Ovary (tissue), 9 donors: ENCODE results near the gene OPCML. TPM values are rescaled to one million over a fixed set of nuclear protein-coding genes. Genes with fewer than 3 reads are reported as not detected.

Experiments
- DNase-seq, 5 donors: peaks; one replicate each; pipeline ENCODE4 v3.0.0-alpha.2; 2019 to 2020
- H3K27ac ChIP-seq, 2 donors: fragments of 200-600 bp; one replicate each; pipeline versions ENCODE4 v1.5.1 to v1.8.0; 2019 to 2022
- H3K27me3 ChIP-seq: fragments of 200-600 bp; one replicate; pipeline ENCODE4 v1.8.0; 2022
- H3K36me3 ChIP-seq: fragments of 200-600 bp; sonication (generic); one replicate; pipeline ENCODE4 v1.5.1; 2019
- H3K4me1 ChIP-seq: one replicate; pipeline ENCODE4 v1.8.1; 2013; ENCODE audit warnings: mild to moderate bottlenecking, moderate library complexity; ENCODE audit not compliant: insufficient read depth
- H3K4me3 ChIP-seq: fragments of 200-600 bp; sonication (generic); one replicate; pipeline ENCODE4 v1.5.1; 2017
- H3K9me3 ChIP-seq, 2 donors: fragments of 200-600 bp in 1 of 2; sonication (generic) in 1 of 2; one replicate each; pipeline versions ENCODE4 v1.5.1 to v1.8.1; 2013 to 2019; ENCODE audit warnings: mild to moderate bottlenecking in 1 of 2, moderate library complexity in 1 of 2
- EP300 ChIP-seq: sonication (generic); formaldehyde crosslinking; IDR thresholded peaks from one replicate; pipeline ENCODE4 v1.6.1; 2017; ENCODE audit warnings: antibody characterized with exemption
- POLR2A ChIP-seq: fragments of 450-650 bp; IDR thresholded peaks from one replicate; pipeline ENCODE4 v1.6.1; 2017; ENCODE audit warnings: antibody characterized with exemption, mild to moderate bottlenecking, moderate library complexity
- WGBS, 3 donors: extraction: QIAGEN DNeasy Blood & Tissue Kit in 1 of 3; methylation state at CpG; one replicate each; pipeline versions ENCODE4 v1.1.5 to v1.1.7; 2013 to 2017; 5-methylcytosine and 5-hydroxymethylcytosine counted together
- intact Hi-C, 4 donors: fragments of 100-400 bp; cut with DNase I; formaldehyde crosslinking; loops; one replicate each; pipeline versions ENCODE4 v1.11.0 to v1.15.1; 2022 to 2023
- polyA plus RNA-seq, 2 donors: library from polyadenylated mRNA; stranded (reverse); fragments of 200-250 nt in 1 of 2; fragments of 350-450 nt in 1 of 2; fragmentation: Illumina TruSeq in 1 of 2; extraction: RNeasy Lipid Tissue Mini Kit (QIAGEN cat#74804) in 1 of 2; gene quantifications; one replicate each; pipeline ENCODE4 v1.2.3, GENCODE V29; 2013 to 2014
- total RNA-seq, 7 donors: library from RNA; depleted of rRNA in 2 of 7; stranded (reverse); fragments of >200 nt in 2 of 7; fragmentation: NEBNext Ultra II Directional in 3 of 7; extraction: Animal tissue kit (Norgen Biotek cat#: 25700) in 3 of 7; gene quantifications; one replicate each; pipeline versions ENCODE4 v1.1.0 to v1.2.4, GENCODE V29; 2016 to 2023
- TF ChIP-seq, protein P1 (sequence below), 3 donors: fragments of 450-650 bp in 2 of 3; fragments of 200-600 bp in 1 of 3; IDR thresholded peaks; one replicate each; pipeline versions ENCODE4 v1.5.1 to v1.8.0; 2016 to 2022; ENCODE audit warnings: antibody characterized with exemption in 3 of 3, mild to moderate bottlenecking in 1 of 3
- donor health status: DM: no; HTN: no; CAD: no; lungs with moderate emphysema.
- donor health status: DM: no; HTN: no; CAD: no.
- donor health status: Bipolar disorder and iron deficiency.
- donor health status: DM: yes; HTN: yes; CAD: no.
- donor health status: DM: no; HTN: no; CAD: no.
- donor health status: DM: yes; HTN: yes; CAD: no.

OPCML gene
- total and polyA plus RNA-seq, 9 donors, result under 0.01 to 2.8 (median 0.32) TPM; not detected in 2

DNA sequence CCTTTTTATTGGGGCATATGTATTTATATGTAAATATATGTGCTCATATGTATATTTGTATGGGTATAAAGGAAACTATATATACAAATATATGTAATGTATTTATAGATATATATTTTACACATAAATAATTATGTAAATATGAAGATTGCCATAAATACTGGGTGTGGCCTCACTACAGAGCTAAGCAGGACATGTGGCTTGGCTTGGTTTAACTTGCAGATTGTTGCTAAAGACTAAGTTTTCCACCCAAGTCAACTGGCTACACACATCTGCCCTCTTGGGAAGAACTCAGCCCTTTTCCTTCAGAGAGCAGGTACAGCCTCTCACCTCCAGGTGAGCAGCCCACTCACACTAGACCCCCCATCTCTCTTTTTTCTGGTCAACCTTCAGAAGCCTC lies 315.5 kb downstream of the OPCML start:
- DNase-seq, result no peak
- H3K4me3 ChIP-seq, result no peak overlapping the region
- H3K9me3 ChIP-seq, result no peaks in the 10 kb centered on the region
- H3K36me3 ChIP-seq, result no peaks in the 10 kb centered on the region
- H3K4me1 ChIP-seq, result no peaks in the 10 kb centered on the region
- no peak overlapping the region for H3K27ac ChIP-seq
- TF ChIP-seq, protein P1, sequence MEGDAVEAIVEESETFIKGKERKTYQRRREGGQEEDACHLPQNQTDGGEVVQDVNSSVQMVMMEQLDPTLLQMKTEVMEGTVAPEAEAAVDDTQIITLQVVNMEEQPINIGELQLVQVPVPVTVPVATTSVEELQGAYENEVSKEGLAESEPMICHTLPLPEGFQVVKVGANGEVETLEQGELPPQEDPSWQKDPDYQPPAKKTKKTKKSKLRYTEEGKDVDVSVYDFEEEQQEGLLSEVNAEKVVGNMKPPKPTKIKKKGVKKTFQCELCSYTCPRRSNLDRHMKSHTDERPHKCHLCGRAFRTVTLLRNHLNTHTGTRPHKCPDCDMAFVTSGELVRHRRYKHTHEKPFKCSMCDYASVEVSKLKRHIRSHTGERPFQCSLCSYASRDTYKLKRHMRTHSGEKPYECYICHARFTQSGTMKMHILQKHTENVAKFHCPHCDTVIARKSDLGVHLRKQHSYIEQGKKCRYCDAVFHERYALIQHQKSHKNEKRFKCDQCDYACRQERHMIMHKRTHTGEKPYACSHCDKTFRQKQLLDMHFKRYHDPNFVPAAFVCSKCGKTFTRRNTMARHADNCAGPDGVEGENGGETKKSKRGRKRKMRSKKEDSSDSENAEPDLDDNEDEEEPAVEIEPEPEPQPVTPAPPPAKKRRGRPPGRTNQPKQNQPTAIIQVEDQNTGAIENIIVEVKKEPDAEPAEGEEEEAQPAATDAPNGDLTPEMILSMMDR (IDR thresholded peaks at IDR 0.05), result no peak
- TF ChIP-seq EP300, result no peak
- TF ChIP-seq POLR2A, result no peak
- no peaks in the 10 kb centered on the region for H3K27me3 ChIP-seq
- intact Hi-C loops, result no loop called here

DNA sequence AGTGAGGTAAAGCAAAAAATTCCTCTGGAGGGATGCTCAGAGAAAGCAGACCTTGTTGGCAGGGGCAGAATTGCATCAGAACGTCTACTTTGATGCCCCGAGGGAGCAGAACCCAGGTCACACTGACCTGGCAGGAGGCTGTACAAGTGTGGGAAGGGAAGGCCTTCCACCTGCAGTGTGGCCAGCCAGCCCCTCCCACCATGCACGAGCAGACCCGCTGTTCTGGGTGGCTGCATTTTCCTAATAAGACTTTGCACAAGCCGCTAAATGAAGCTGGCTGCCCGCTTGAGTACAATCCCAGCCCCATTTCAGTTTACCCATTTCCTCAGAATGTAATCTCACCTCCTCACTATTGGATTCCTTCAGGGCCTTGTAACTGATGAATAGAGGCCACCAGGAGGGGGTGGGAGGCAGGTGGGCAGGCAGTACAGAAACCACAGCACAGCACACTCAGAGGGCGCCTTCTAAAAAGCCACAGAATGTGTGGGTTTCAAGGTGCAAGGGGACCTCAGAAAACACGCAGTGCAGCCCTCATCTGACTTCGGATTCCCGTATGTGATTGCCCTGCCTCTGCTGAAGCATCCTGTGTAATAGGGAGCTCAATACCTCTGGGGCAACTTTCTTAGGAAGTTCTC lies 316.6 kb downstream of the OPCML start:
- no peak for DNase-seq
- H3K36me3 ChIP-seq, result no peaks in the 10 kb centered on the region
- H3K4me1 ChIP-seq, result no peaks in the 10 kb centered on the region
- H3K27me3 ChIP-seq, result no peaks in the 10 kb centered on the region
- H3K27ac ChIP-seq, result no peak overlapping the region
- no peak overlapping the region for H3K4me3 ChIP-seq
- 50 to 64% (median 55%) methylated on average over 10 of the region's 10 CpGs for WGBS, 3 donors
- H3K9me3 ChIP-seq, result no peaks in the 10 kb centered on the region
- intact Hi-C loops, result no loop called here
- TF ChIP-seq POLR2A, result no peak
- no peak for TF ChIP-seq EP300
- TF ChIP-seq, protein P1 (IDR thresholded peaks at IDR 0.05), result no peak

DNA sequence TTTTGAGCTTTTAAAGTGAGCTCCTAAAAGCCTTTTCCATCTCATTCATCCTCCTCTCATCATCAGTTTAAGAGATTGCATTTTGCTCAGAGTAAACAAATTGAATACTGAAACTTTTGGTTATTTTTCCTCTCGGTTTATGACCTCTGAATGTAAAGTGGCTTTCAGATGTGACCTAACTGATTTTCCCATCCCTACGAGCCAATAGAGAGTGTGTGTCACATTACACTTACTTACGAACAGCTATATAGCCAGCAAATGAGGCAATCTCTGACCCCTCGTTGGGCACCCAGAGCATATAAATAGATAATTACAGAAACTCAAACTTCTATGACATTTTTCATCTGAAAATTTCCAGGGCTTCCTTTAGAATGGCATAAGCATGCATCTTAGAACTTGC lies 317.7 kb downstream of the OPCML start:
- H3K27ac ChIP-seq, result no peak overlapping the region
- no peak for DNase-seq
- no peak overlapping the region for H3K4me3 ChIP-seq
- H3K9me3 ChIP-seq, result no peaks in the 10 kb centered on the region
- 41 to 49% (median 44%) methylated on average over 4 of the region's 4 CpGs for WGBS, 3 donors
- no peak for TF ChIP-seq POLR2A
- TF ChIP-seq EP300, result no peak
- TF ChIP-seq, protein P1 (IDR thresholded peaks at IDR 0.05), result no peak
- H3K4me1 ChIP-seq, result no peaks in the 10 kb centered on the region
- intact Hi-C loops, result no loop called here
- H3K27me3 ChIP-seq, result no peaks in the 10 kb centered on the region
- H3K36me3 ChIP-seq, result no peaks in the 10 kb centered on the region

DNA sequence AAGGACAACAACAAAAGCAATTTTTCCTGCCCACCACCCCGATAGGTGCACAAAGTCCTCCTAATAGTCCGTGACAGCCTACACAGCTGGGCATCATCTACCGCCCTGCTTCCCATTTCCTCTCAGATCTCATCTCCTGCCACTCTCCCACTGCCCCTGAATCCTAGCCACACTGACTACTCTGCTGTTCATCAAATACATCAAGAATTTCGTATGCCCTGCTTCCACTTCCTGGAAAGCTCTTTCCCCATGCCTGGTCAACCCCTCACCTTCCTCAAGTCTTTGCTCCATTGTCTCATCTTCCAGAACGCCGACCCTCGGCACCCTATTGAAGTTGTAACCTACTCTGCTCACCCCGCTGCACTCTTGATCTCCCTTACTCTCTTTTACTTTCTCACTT lies 320.1 kb downstream of the OPCML start:
- no peaks in the 10 kb centered on the region for H3K36me3 ChIP-seq
- no peaks in the 10 kb centered on the region for H3K27me3 ChIP-seq
- 81 to 84% (median 82%) methylated on average over 8 of the region's 8 CpGs for WGBS, 3 donors
- H3K4me1 ChIP-seq, result no peaks in the 10 kb centered on the region
- no peak overlapping the region for H3K27ac ChIP-seq
- no peak for DNase-seq
- intact Hi-C loops, result no loop called here
- no peaks in the 10 kb centered on the region for H3K9me3 ChIP-seq
- H3K4me3 ChIP-seq, result no peak overlapping the region
- TF ChIP-seq, protein P1 (IDR thresholded peaks at IDR 0.05), result no peak
- TF ChIP-seq EP300 (no peak), POLR2A (no peak)
